ENCODE results near the gene ERI3. TPM values are rescaled to one million over a fixed set of nuclear protein-coding genes. Genes with fewer than 3 reads are reported as not detected.

The ERI3 gene
- total RNA-seq, 1 experiment from 2014 or later = 74.2 TPM

GRCh38 chr1:44236490-44237272 is 118.4 kb downstream of the ERI3 start:
- no TSS peak for BruUV-seq (replicated peaks)
- no peak for TF ChIP-seq ZBTB33 (IDR thresholded peaks at IDR 0.05; ENCODE audit: extremely low read depth, insufficient replicate concordance, low read length)
- TF ChIP-seq CBX3 (IDR thresholded peaks at IDR 0.05; ENCODE audit: low read depth) = no peak
- TF ChIP-seq REST (IDR thresholded peaks at IDR 0.05; ENCODE audit: low read depth) = no peak
- TF ChIP-seq POLR2AphosphoS5 (IDR thresholded peaks at IDR 0.05; ENCODE audit: low read depth, low read length) = no peak
- TF ChIP-seq ZNF274 (IDR thresholded peaks at IDR 0.05; ENCODE audit: low read depth, low read length) = no peak
- TF ChIP-seq SIN3A (IDR thresholded peaks at IDR 0.05; ENCODE audit: low read depth) = no peak
- TF ChIP-seq ELF1 (IDR thresholded peaks at IDR 0.05; ENCODE audit: borderline replicate concordance, low read depth) = no peak
- TF ChIP-seq EZH2phosphoT487 (IDR thresholded peaks at IDR 0.05; ENCODE audit: borderline replicate concordance) = no peak
- TF ChIP-seq EGR1 (IDR thresholded peaks at IDR 0.05; ENCODE audit: low read depth) = no peak
- TF ChIP-seq CEBPB (IDR thresholded peaks at IDR 0.05; ENCODE audit: low read depth) = no peak
- no peak for TF ChIP-seq ATF3 (IDR thresholded peaks at IDR 0.05)
- no peak for TF ChIP-seq YY1 (IDR thresholded peaks at IDR 0.05; ENCODE audit: extremely low read depth, insufficient replicate concordance, low read depth, low read length)
- TF ChIP-seq SP1 (IDR thresholded peaks at IDR 0.05; ENCODE audit: low read depth) = no peak
- TF ChIP-seq JUND (IDR thresholded peaks at IDR 0.05) = no peak
- intact Hi-C loops (cut with micrococcal nuclease) = loop anchor here (5.0 kb wide), 1 partner anchor 144 kb away; no protein-coding TSS in a partner anchor
- no peaks in the 10 kb centered on the region for H3K9me2 ChIP-seq (ENCODE audit: insufficient read depth)
- ATAC-seq = no peak
- no peaks in the 10 kb centered on the region for H3K79me2 ChIP-seq (ENCODE audit: insufficient read depth, low read length)
- no peak overlapping the region for H3K27ac ChIP-seq (ENCODE audit: low read depth, low read length)
- H3K4me1 ChIP-seq (ENCODE audit: control insufficient read depth in 1 of 2, insufficient read depth in 2 of 2, low read length in 2 of 2) = peaks cover 19 to 22% of the 10 kb centered on the region in 2 experiments
- RAD21 ChIA-PET (ENCODE audit: low non-redundant PET in 1 of 2, low total read pairs in 2 of 2, uncharacterized antibody in 2 of 2, unreplicated experiment in 2 of 2) = no interaction called here
- H3K4me2 ChIP-seq (ENCODE audit: low read length) = no peak overlapping the region
- CTCF ChIA-PET = no interaction called here
- no peak overlapping the region for H3K4me3 ChIP-seq (replicated peaks in 1 of 2; ENCODE audit: low read depth in 1 of 2, low read length in 2 of 2)
- H3K27me3 ChIP-seq (ENCODE audit: insufficient read depth, low read length) = no peaks in the 10 kb centered on the region
- H3K9me3 ChIP-seq (ENCODE audit: control insufficient read depth in 1 of 2, insufficient read depth in 1 of 2, low read depth in 1 of 2, low read length in 2 of 2) = no peaks in the 10 kb centered on the region
- no peak overlapping the region for H2AFZ ChIP-seq (ENCODE audit: low read depth, low read length, poor library complexity, severe bottlenecking)
- no peak for DNase-seq (ENCODE audit: low read depth, low spot score)
- H3K9ac ChIP-seq (ENCODE audit: low read length) = no peak overlapping the region
- H3K36me3 ChIP-seq (ENCODE audit: control insufficient read depth in 1 of 2, insufficient read depth in 2 of 2, low read length in 2 of 2) = 0 out of 4 replicates have a peak, but pooled peaks cover 0 to 5% of the 10 kb centered on the region in 2 experiments
- no peaks in the 10 kb centered on the region for H4K20me1 ChIP-seq (ENCODE audit: insufficient read depth)
- POLR2A ChIA-PET = no interaction called here

All from HCT116 (cell line).